Measurements from ENCODE around the gene SYNGR1.

Gene SYNGR1, protein sequence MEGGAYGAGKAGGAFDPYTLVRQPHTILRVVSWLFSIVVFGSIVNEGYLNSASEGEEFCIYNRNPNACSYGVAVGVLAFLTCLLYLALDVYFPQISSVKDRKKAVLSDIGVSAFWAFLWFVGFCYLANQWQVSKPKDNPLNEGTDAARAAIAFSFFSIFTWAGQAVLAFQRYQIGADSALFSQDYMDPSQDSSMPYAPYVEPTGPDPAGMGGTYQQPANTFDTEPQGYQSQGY

DNA sequence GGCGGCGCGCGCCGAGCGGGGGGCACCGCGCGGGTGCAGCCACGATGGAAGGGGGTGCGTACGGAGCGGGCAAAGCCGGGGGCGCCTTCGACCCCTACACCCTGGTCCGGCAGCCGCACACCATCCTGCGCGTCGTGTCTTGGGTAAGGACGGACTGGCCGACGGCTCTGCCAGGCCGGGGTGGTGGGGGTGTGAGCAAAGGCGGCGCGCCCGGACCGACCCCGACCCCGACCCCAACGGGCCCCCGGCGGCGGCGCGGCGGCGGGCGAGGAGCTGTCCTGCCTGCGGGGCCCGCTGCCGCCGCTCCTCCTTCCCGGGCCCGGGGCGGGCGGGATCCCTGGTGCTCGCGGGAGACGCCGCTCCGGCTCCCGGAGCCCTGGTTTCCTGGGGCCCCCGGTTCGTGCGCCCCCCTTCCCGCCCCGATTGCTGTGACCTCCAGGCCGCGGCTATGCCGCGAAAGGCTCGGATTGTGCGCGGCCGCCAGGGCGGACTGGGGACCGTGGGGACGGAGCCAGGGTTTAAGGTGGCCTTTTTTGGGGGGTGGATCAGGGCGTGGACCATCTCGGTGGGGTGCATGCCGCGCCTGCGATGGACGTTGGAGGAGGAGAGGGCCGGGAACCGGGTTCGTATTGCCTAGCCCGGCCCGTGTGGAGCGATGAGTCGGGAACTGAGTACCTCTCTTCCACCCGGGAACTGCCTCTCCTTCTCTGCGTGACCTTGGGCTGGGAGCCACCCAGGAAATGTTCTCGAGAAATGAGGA lies at the start of gene SYNGR1:
TSS of gene SYNGR1 (plus strand) at position 25 of the 760 bp plus-strand sequence. CDS start at position 45, 20 bp downstream.
- in situ Hi-C loops (cut with MboI; ENCODE audit: low sequenced_read_pairs) = no loop called here

GRCh38 chr22:39300186-39300830 lies 49.5 kb upstream of the SYNGR1 start:
- in situ Hi-C loops (cut with MboI; ENCODE audit: low sequenced_read_pairs) = loop anchor here (25.0 kb wide), 1 partner anchor 113 kb away; no protein-coding TSS in a partner anchor

GRCh38 chr22:39301108-39301507 lies 48.7 kb upstream of the SYNGR1 start:
- in situ Hi-C loops (cut with MboI; ENCODE audit: low sequenced_read_pairs) = loop anchor here (25.0 kb wide), 1 partner anchor 114 kb away; no protein-coding TSS in a partner anchor

DNA sequence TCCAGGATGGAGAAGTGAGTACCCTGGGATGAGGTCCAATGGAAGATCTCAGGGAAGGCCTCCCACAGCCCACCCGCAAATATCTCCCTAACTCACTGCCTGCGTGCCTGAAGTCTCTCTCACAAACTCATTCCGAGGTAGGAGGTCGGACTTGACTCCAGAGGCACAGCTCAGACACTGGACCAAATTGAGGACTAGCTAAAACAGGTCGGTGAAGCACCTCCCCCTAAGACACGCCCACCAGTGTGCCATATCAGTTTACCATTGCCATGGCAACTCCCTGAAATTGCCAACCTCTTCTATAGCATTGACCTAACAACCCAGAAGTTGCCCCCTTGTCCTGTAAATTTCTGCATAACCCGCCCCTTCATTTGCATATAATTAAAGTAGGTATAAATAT lies 47.9 kb upstream of the SYNGR1 start:
- in situ Hi-C loops (cut with MboI; ENCODE audit: low sequenced_read_pairs) = loop anchor here (25.0 kb wide), 1 partner anchor 115 kb away; no protein-coding TSS in a partner anchor

- in situ Hi-C loops (cut with MboI; ENCODE audit: low sequenced_read_pairs) = loop anchor here (25.0 kb wide), 1 partner anchor 115 kb away; no protein-coding TSS in a partner anchor
These were observed 47.3 kb upstream of the SYNGR1 start for GRCh38 chr22:39302431-39302960.

DNA sequence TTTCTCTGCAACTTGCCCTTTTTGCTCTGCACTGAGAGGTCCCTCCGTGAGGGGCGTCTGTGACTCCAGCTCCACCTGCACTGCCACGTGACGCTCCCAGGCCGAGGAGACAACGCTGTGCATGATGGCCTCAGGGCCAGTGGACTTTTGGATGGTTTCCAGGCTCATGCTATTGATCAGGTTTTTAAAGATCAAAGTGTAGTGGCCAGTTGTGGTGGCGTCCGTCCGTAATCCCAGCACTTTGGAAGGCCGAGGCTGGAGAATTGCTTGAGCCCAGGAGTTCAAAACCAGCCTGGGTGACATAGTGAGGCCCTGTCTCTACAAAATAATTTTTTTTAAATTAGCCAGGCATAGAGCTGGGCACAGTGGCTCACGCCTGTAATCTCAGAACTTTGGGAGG lies 46.4 kb upstream of the SYNGR1 start:
- in situ Hi-C loops (cut with MboI; ENCODE audit: low sequenced_read_pairs) = loop anchor here (25.0 kb wide), 1 partner anchor 116 kb away; no protein-coding TSS in a partner anchor

GRCh38 chr22:39303892-39304671 lies 45.7 kb upstream of the SYNGR1 start:
- in situ Hi-C loops (cut with MboI; ENCODE audit: low sequenced_read_pairs) = loop anchor here (25.0 kb wide), 1 partner anchor 117 kb away; no protein-coding TSS in a partner anchor

DNA sequence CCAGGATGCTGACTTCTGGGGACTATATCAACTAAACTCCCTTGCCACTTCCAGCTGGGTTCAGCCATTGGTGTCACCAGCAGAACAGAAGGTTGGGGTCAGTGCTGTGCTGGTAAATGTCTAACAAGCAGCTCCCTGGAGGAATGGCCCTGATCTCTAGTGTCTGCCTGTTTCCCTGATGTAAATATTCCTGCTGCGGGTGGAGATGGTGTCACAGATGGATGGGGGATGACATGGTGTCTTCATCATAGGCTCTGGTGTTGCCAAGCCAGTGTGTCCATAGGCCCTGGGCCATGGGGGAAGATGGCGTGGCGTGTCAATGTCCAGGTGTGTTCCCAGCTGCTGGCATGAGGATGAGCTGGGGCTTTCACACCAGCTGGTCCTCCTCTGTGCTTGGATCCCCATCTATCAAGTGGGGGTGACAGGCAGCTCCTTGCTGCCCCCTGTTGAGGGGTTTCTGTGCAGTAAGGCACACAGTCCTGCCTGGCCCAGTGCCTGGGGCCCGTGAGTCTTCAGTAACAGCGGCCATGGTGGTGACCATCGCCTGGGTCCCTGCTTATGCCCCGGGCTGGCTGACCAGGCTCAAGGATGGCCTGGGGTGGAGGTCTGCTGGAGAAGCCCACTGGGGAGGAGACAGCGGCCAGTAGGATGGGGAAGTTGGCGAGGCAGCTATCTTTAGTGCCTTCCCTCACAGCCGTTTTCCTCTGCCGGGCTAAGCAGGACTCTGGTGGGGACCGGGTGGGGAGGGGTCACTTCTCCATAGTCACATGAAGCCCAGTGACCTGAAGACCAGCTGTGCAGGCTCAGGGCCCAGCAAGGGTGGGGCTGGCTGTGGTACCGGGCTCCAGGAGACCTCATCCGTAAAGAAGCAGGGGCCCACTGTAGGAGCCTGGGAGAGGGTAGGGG lies 43.1 kb upstream of the SYNGR1 start:
- in situ Hi-C loops (cut with MboI; ENCODE audit: low sequenced_read_pairs) = loop anchor here (25.0 kb wide), 1 partner anchor 119 kb away; no protein-coding TSS in a partner anchor

GRCh38 chr22:39308614-39309363 lies 41.0 kb upstream of the SYNGR1 start:
- in situ Hi-C loops (cut with MboI; ENCODE audit: low sequenced_read_pairs) = loop anchor here (25.0 kb wide), 1 partner anchor 121 kb away; no protein-coding TSS in a partner anchor

GRCh38 chr22:39309364-39309861 lies 40.4 kb upstream of the SYNGR1 start:
- in situ Hi-C loops (cut with MboI; ENCODE audit: low sequenced_read_pairs) = loop anchor here (25.0 kb wide), 1 partner anchor 122 kb away; no protein-coding TSS in a partner anchor

DNA sequence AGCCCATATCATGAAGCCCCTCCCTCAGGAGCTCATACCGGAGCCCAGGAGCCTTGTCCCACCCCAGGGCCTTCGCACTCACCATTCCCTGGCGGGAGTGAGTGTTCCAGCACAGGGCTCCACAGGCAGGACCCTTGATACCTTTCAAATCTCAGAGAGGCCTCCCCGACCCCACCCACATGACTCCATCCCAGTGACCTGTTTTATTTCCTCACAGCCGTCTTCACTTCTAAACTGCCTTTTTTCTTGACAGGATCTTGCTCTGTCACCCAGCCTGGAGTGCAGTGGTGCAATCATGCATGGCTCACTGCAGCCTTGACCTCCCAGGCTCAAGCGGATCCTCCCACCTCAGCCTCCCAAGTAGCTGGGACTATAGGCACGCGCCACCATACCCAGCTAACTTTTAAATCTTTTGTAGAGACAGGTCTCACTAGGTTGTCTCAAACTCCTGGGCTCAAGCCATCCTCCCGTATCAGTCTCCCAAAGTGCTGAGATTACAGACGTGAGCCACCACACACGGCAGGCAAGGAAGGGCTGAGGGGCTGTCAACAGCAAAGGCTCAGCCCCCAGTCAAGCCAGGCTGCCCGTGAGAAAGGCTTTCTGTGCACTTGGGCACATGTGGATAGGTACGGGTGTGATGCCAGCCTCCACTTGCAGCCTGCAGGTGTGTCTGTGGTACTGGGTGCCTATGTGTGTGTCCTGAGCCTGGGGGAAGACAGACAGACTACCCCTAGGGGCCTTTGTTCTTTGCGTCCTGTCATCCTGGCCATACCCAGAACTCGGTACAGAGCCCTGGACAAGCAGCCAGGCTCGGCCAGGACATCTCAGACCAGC lies 39.7 kb upstream of the SYNGR1 start:
- in situ Hi-C loops (cut with MboI; ENCODE audit: low sequenced_read_pairs) = loop anchor here (25.0 kb wide), 1 partner anchor 123 kb away; no protein-coding TSS in a partner anchor

DNA sequence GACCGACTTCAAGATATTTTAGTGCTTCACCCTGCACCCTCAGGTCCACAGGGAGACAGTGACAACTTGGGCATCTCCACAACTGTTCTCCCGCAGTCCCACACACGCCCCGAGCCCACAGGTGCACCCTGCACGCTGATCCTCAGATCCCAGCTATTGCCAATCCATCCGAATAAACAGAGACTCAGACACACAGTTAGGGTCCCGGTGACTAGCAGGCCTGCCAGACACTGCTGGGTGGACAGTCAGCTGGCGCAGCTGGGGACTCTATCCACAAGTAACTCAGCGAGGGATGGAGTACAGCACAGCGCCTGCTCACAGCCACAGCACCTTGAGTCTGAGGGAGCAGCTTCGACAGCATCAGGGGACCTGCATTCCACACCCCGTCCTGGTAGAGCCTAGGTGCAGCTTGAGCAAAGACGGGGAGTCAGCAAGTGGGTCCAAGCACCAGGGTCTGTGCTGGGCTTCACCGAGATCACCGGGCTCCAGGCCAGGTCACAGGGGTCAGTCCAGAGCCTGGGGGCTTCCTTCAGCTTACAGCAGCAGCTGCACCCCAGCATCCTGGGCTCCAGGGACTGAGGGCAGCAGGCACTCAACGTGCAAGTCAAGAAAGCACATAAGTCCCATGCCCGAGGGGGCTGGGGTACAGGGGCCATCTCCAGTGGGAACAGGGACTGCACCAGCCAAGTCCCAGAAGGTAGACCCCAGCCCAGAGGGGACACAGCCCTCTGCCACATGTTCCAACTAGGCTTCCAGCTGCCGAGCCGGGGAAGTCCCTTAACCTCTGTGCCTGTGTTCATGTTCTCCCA lies 38.0 kb upstream of the SYNGR1 start:
- in situ Hi-C loops (cut with MboI; ENCODE audit: low sequenced_read_pairs) = loop anchor here (25.0 kb wide), 1 partner anchor 124 kb away; no protein-coding TSS in a partner anchor

GRCh38 chr22:39312410-39312809 lies 37.4 kb upstream of the SYNGR1 start:
- in situ Hi-C loops (cut with MboI; ENCODE audit: low sequenced_read_pairs) = loop anchor here (25.0 kb wide), 1 partner anchor 125 kb away; no protein-coding TSS in a partner anchor

GRCh38 chr22:39313258-39314001 lies 36.4 kb upstream of the SYNGR1 start:
- in situ Hi-C loops (cut with MboI; ENCODE audit: low sequenced_read_pairs) = loop anchor here (25.0 kb wide), 1 partner anchor 126 kb away; no protein-coding TSS in a partner anchor

GRCh38 chr22:39314251-39314971 lies 35.4 kb upstream of the SYNGR1 start:
- in situ Hi-C loops (cut with MboI; ENCODE audit: low sequenced_read_pairs) = loop anchor here (25.0 kb wide), 1 partner anchor 127 kb away; no protein-coding TSS in a partner anchor

Measured in hTERT RPE-1 (cell line).